NCI-H748 (cell line): ENCODE results near the gene PER1.

Source experiments
- DNase-seq: peaks from one replicate; lab custom pipeline; 2025; ENCODE audit not compliant: unreplicated experiment; lab: John Stamatoyannopoulos, UW

The PER1 gene

GRCh38 chr17:8152112-8152775, at the start of gene PER1:
Gene PER1, minus strand, starts transcription at chr17:8152404. Its CDS starts 1,698 bp downstream, at chr17:8150706.
- DNase-seq: peak; percentile 99

- peak; percentile 98 for DNase-seq
Measured at GRCh38 chr17:8192070-8192815, 40.0 kb upstream of the PER1 start.

DNA sequence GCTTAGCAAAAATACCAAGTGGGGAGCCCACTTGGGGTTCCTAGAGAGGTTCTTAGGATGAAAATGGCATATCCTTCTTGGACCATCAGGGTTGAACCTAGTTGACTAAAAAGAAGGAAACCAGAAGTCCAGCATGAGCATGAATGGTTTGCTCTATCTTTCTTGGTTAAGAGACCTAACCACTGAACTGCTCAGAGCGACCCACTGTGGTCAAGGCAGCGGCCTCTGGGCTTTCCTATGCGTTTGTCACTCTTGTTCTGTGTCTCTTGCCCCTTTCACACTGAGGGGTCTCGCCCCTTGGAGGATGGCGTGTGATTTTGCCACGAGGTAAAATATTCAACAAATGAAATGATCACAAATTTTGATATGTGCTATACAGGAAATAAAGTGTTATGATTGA, 38.3 kb upstream of the PER1 start:
- no peak for DNase-seq

- DNase-seq: peak; percentile 99
Measured at GRCh38 chr17:8189711-8190477, 37.7 kb upstream of the PER1 start, which contains the start of gene BORCS6. Gene BORCS6, minus strand, starts transcription at chr17:8190180. Its CDS starts 40 bp downstream, at chr17:8190140.

GRCh38 chr17:8189041-8189710, 37.0 kb upstream of the PER1 start:
- DNase-seq: peak; percentile 58

DNA sequence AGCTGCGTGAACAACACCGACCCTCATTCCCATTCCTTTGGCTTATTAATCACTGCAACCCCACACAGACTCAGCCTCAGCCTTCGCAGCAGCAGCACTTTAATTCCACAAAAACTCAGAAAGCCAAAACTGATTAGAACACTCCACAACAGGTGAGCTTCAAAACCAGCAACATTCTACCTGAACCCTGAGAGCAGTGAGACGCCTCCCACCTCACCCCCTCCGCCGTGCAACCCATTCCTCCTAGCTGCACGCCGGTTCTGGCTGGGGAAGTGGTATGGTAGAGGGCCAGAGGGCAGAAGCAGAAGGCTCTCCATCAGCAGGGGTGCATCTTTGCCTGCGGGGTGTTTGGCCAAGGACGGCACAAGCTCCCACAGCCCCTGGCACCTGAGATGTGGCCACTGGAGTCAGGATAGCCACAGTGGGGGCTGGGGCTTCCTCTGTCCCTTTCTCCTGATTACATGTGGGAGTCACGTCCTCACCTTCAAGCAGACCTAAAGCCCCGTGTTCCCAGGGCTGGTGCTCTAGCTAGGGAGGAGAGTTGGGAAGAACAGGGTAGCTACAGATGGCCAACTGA, 36.1 kb upstream of the PER1 start:
- DNase-seq: peak; percentile 53

DNA sequence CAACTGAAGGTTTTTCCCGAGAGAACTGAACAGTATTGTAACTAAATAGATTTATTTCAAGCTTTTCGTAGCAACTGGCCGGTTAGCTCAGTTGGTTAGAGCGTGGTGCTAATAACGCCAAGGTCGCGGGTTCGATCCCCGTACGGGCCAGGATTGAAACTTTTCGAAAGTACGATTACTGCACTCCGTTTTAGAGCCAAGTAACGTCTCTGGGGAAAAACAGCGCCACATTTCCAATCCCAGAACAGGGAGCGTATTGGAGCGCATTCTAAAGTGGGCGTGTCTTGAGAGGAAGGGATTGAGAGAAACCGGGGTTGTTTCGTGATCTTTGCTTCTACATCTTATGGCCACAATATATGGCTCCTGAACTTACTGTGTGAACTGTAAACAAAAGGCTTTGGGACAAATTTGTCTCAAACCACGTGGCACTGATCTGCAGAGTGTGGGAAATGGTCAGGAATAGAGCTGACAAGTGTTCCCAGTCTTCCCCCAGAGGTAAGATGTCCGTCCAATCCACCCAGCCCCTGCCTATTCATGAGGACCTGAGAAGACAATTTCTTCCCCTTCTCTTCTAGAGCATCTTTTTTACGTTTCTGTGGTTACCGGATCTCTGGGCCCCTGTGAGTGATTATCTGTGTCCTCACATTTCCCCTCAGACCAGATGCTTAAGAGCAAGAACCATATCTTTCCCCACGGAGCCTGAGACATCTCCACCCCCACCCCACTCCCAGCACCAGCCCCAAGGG, 35.5 kb upstream of the PER1 start:
- DNase-seq: peak; percentile 99

DNA sequence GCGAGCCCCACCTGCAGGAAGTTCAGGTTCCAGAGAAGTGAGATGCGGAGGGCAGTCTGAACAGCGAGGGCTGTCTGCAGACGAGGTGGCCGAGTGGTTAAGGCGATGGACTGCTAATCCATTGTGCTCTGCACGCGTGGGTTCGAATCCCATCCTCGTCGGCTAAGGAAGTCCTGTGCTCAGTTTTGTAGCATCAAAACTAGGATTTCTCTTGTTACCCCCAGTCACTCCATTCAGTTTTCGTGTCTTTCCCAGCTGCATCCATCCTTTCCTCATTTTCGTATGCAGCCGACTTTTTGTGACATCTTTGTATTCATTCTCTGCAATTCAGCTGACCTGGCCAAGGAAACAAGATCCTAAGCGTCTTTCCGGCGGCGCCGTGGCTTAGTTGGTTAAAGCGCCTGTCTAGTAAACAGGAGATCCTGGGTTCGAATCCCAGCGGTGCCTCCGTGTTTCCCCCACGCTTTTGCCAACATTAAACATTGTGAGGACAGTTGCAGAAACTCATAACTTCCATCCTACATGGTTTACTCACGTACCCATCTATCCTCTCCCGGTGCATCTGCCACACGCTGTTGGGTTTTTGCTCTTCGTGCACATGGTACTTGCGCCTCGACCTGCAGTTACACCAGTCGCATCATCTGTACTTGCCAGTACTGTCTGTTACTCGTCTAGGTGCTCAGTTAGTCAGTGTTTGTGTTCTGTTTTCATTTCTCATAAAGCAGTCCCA, 34.7 kb upstream of the PER1 start:
- DNase-seq: peak; percentile 98

GRCh38 chr17:8186446-8186786, 34.2 kb upstream of the PER1 start:
- no peak for DNase-seq

DNA sequence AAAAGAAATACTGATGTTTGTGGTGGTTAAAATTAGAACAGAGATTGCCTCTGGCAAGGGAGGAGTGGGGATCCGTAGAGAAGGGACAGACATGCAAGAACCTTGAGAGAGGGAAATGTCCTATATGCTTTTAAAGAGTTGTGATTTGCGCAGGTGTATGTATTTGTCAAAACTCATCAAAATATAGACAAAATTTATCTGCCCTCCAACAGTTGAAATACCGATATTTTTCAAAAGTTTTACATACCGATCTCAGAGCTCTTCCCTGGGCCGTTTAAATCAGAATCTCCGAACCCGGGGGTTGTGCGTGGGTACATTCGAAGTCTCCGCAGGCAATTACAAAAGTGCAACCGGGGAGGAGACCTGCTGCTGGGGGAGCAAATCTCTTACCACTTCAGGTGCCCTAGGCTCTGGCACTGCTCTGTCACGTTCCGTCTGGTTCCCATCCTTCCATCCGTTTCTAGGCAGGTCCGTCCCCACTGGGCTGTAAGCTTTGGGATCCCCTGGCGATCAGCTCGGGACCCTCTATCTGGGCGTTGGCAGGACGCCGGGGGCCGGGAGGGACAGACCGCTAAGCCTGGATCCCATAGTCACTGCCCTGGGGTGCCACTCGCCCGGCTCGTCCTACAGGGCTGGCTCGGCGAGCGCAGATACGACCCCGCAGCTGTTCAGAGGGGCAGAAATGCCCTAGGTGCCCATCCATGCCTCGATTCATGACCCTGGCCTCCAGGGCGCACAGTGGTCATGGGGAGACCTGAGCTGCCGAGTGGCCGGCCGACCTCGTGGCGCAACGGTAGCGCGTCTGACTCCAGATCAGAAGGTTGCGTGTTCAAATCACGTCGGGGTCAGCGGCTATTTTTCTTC, 33.6 kb upstream of the PER1 start:
- DNase-seq: peak; percentile 94

DNA sequence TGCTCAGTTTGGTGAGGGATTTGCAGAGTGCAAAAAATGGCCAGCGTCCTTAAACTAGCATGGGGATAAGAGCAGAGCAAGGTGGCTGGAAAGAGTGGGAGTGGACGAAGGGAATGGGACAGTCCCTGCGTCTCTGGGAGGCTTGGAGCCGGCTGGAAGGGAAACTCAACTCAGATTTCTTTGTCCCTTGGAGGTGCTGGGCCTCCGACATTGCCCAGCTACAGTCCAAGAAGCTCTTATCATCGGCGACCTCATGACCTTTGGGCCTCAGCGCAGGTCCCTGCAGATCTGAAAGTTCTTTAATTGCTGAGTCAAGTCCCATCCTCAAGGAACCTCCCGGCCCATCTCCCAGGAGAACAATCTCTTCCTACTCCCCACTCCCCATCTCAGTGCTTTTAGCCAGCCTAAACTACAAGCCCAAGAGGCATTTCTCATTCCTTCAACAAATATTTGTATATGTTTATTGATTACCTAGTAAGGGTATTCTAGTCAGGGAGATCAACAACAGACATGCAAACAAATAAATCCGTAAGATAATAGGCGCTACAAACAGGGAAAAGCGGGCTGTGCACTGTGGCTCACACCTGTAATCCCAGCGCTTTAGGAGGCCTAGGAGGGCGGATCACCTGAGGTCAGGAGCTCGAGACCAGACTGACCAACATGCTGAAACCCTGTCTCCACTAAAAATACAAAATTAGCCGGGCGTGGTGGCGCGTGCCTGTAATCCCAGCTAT, 25.0 kb upstream of the PER1 start:
- DNase-seq: no peak

GRCh38 chr17:8176197-8176940, 24.2 kb upstream of the PER1 start, which contains the start of gene TMEM107:
Gene TMEM107, minus strand, starts transcription at chr17:8176380. Its CDS starts 94 bp downstream, at chr17:8176286.
- peak; percentile 98 for DNase-seq

DNA sequence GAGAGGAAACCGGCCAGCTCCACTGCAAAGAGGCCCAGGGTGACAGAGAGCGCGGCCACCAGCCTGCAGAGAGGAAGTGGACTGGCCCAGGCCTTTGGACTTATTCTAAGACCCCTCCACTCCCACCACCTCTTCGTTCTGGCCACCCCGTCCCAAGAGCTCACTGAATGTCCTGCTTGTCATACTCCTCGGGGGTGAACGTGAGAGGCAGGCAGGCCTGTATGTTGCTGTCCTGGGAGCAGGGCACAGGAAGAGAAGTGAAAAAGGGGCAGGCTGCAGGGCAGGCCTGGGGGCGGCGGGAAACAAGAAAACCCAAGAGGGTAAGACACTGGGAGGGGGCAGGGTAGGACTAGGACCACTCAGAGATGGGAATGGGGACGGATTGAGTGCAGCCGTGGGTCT, 23.6 kb upstream of the PER1 start:
- DNase-seq: peak; percentile 63

DNA sequence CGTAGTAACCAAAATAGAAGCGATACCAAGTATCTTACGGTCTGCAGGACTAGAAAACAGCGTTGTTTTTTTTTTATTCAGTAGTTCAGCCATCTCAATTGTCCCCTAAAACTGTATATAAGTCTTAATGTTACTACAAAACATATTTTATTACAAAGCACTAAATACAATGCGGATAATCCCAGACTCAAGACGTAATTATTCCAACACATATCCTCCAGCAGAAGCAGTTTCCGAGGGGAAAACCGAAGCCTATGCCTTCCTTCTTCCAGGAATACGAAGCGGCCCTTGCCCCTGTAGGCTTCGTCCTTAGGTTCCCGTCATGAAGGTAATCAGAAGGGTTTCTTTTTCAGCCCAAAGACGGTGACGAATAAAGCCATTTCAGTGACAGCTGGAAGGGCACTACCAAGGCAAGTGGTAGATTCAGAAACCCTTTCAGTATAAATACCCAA, 21.7 kb upstream of the PER1 start:
- DNase-seq: peak; percentile 82

DNA sequence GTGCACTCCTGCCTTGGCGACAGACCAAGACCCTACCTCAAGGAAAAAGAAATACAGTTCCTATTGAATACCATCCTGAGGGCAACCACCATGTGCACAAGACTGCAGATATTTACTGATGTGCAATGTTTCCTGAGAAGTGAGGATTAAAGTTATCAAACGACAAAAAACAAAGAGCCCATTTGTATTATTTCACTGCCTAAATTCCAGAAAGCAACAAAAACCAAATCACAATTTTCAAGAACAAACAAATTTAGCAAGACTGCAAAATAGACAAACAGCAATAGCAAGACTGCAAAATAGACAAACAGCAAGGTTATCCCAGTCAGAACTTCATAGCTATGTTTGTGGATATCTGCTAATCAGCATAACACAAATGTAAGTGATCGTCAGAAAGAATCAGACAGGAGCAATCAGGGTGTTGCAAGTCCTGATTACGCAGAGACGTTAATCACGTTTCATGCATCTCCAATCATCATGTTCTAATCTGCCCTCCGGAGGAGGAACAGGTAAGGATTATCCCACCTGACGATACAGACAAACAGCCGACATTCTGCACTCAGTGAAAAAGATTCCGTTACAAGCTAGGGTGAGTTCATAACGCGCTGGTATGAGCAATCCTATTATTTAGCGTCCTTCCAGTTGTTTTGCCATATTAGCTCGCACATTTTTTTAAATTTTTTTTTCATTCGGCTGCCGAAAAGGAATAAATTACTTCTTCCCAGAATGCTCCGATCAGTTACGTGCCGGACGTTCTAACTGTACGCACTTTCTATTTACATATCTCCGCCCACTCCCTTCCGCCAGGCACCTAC, 21.1 kb upstream of the PER1 start:
- DNase-seq: peak; percentile 100

- DNase-seq: peak; percentile 27
Measured at GRCh38 chr17:8170186-8170585, 18.0 kb upstream of the PER1 start.
